Measurements from ENCODE around the gene MYH14. TPM values are rescaled to one million over a fixed set of nuclear protein-coding genes. Genes with fewer than 3 reads are reported as not detected.
"Not testable (repeated sequence)": the region's sequence is repeated elsewhere in the genome, so short reads cannot be mapped to it uniquely, and the experiment has no call there.

Gene MYH14
- total RNA-seq, 1 donor from 2014 or later: 96.0 TPM

- no peaks in the 10 kb centered on the region for H3K27me3 ChIP-seq (ENCODE audit: control insufficient read depth, insufficient read depth, low read length)
- TF ChIP-seq, protein P1, sequence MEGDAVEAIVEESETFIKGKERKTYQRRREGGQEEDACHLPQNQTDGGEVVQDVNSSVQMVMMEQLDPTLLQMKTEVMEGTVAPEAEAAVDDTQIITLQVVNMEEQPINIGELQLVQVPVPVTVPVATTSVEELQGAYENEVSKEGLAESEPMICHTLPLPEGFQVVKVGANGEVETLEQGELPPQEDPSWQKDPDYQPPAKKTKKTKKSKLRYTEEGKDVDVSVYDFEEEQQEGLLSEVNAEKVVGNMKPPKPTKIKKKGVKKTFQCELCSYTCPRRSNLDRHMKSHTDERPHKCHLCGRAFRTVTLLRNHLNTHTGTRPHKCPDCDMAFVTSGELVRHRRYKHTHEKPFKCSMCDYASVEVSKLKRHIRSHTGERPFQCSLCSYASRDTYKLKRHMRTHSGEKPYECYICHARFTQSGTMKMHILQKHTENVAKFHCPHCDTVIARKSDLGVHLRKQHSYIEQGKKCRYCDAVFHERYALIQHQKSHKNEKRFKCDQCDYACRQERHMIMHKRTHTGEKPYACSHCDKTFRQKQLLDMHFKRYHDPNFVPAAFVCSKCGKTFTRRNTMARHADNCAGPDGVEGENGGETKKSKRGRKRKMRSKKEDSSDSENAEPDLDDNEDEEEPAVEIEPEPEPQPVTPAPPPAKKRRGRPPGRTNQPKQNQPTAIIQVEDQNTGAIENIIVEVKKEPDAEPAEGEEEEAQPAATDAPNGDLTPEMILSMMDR (IDR thresholded peaks at IDR 0.05; ENCODE audit: insufficient read depth, low read length, poor library complexity, severe bottlenecking): no peak
- H3K36me3 ChIP-seq (ENCODE audit: control insufficient read depth, insufficient read depth, low read length): no peaks in the 10 kb centered on the region
- H3K4me3 ChIP-seq (ENCODE audit: low read depth, low read length): no peak overlapping the region
- DNase-seq (ENCODE audit: low read depth): no peak
Measured at GRCh38 chr19:50349277-50350057, 146.0 kb downstream of the MYH14 start.

GRCh38 chr19:50352242-50352641, 148.8 kb downstream of the MYH14 start:
- Histone ChIP-seq H3K27me3 (ENCODE audit: control insufficient read depth, insufficient read depth, low read length) (no peaks in the 10 kb centered on the region), H3K4me3 (ENCODE audit: low read depth, low read length) (no peak overlapping the region), H3K36me3 (ENCODE audit: control insufficient read depth, insufficient read depth, low read length) (no peaks in the 10 kb centered on the region)
- DNase-seq (ENCODE audit: low read depth): no peak
- TF ChIP-seq, protein P1 (IDR thresholded peaks at IDR 0.05; ENCODE audit: insufficient read depth, low read length, poor library complexity, severe bottlenecking): no peak

DNA sequence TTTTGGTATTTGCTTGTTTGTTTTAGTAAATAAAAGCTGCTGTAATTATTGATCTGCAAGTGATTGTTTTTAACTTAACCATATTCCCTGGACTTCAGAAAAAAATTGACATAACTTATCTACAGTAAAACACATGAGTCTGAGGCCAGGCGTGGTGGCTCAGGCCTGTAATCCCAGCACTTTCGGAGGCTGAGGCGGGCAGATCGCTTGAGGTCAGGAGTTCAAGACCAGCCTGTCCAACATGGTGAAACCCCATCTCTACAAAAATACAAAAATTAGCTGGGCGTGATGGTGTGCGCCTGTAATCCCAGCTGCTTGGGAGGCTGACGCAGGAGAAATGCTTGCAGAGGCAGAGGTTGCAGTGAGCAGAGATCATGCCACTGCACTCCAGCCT, 150.1 kb downstream of the MYH14 start:
- H3K36me3 ChIP-seq (ENCODE audit: control insufficient read depth, insufficient read depth, low read length); H3K4me3 ChIP-seq (ENCODE audit: low read depth, low read length); DNase-seq (ENCODE audit: low read depth); H3K27me3 ChIP-seq (ENCODE audit: control insufficient read depth, insufficient read depth, low read length): not testable (repeated sequence)

GRCh38 chr19:50356691-50357177, 153.3 kb downstream of the MYH14 start:
- Histone ChIP-seq H3K27me3 (ENCODE audit: control insufficient read depth, insufficient read depth, low read length) (no peaks in the 10 kb centered on the region), H3K4me3 (ENCODE audit: low read depth, low read length) (no peak overlapping the region), H3K36me3 (ENCODE audit: control insufficient read depth, insufficient read depth, low read length) (no peaks in the 10 kb centered on the region)
- TF ChIP-seq, protein P1 (IDR thresholded peaks at IDR 0.05; ENCODE audit: insufficient read depth, low read length, poor library complexity, severe bottlenecking): no peak
- no peak for DNase-seq (ENCODE audit: low read depth)

GRCh38 chr19:50357178-50358100, 154.0 kb downstream of the MYH14 start:
- Histone ChIP-seq H3K4me3 (ENCODE audit: low read depth, low read length) (peak overlapping the region; percentile 36), H3K36me3 (ENCODE audit: control insufficient read depth, insufficient read depth, low read length) (no peaks in the 10 kb centered on the region)
- TF ChIP-seq, protein P1 (IDR thresholded peaks at IDR 0.05; ENCODE audit: insufficient read depth, low read length, poor library complexity, severe bottlenecking): peak; percentile 85

More at GRCh38 chr19:50357178-50358100, 154.0 kb downstream of the MYH14 start:
- no peak for DNase-seq (ENCODE audit: low read depth)
- H3K27me3 ChIP-seq (ENCODE audit: control insufficient read depth, insufficient read depth, low read length): no peaks in the 10 kb centered on the region

Measured in kidney epithelial cell (primary cell).